ENCODE measurements around the gene DSCAML1. TPM values are rescaled to one million over a fixed set of nuclear protein-coding genes. Genes with fewer than 3 reads are reported as not detected.

The DSCAML1 gene
- total RNA-seq, 1 experiment from 2014 or later: not detected

- ATAC-seq (no peak), DNase-seq (no peak)
- no peaks in the 10 kb centered on the region for H3K79me2 ChIP-seq (ENCODE audit: low read length)
- no peak overlapping the region for H3K4me3 ChIP-seq (ENCODE audit: low read length)
- no peaks in the 10 kb centered on the region for H3K4me1 ChIP-seq (ENCODE audit: insufficient read depth, low read length)
- H3K4me2 ChIP-seq (ENCODE audit: low read length): no peak overlapping the region
- H3K36me3 ChIP-seq (ENCODE audit: low read depth, low read length): no peaks in the 10 kb centered on the region
- no TSS peak for BruUV-seq (replicated peaks)
- H3K9ac ChIP-seq (ENCODE audit: low read length): no peak overlapping the region
- H3K9me2 ChIP-seq (replicated peaks; ENCODE audit: low read length): no peaks in the 10 kb centered on the region
- POLR2A ChIA-PET (ENCODE audit: unreplicated experiment): interaction anchor here (0.6 kb wide), 1 partner anchor 17 kb away, joined by 3 read pairs; no protein-coding TSS in a partner anchor
- no peaks in the 10 kb centered on the region for H4K20me1 ChIP-seq (ENCODE audit: low read length)
- H3F3A ChIP-seq (ENCODE audit: low read length, unreplicated experiment): no peaks in the 10 kb centered on the region
- intact Hi-C loops (cut with micrococcal nuclease): no loop called here
- H3K9me3 ChIP-seq (ENCODE audit: low read length): no peaks in the 10 kb centered on the region
- H3K27ac ChIP-seq (ENCODE audit: low read length): no peak overlapping the region
- H3K27me3 ChIP-seq (ENCODE audit: low read length): peaks cover 86% of the 10 kb centered on the region
- no peak overlapping the region for H2AFZ ChIP-seq (ENCODE audit: low read length)
- CTCF ChIA-PET: no interaction called here
- TF ChIP-seq EZH2 (IDR thresholded peaks at IDR 0.05; ENCODE audit: low read length, unreplicated experiment) (no peak), EZH2phosphoT487 (IDR thresholded peaks at IDR 0.05; ENCODE audit: borderline replicate concordance, low read length) (no peak), CTCF (conservative IDR thresholded peaks at IDR 0.05; ENCODE audit: low read depth, low read length) (no peak)
Measured at GRCh38 chr11:117794135-117794534, 2.9 kb downstream of the DSCAML1 start.

- no peaks in the 10 kb centered on the region for H3K9me2 ChIP-seq (replicated peaks; ENCODE audit: low read length)
- no peak for DNase-seq
- H3K4me3 ChIP-seq (ENCODE audit: low read length): no peak overlapping the region
- H2AFZ ChIP-seq (ENCODE audit: low read length): no peak overlapping the region
- H3F3A ChIP-seq (ENCODE audit: low read length, unreplicated experiment): no peaks in the 10 kb centered on the region
- no TSS peak for BruUV-seq (replicated peaks)
- no peaks in the 10 kb centered on the region for H3K4me1 ChIP-seq (ENCODE audit: insufficient read depth, low read length)
- TF ChIP-seq EZH2phosphoT487 (IDR thresholded peaks at IDR 0.05; ENCODE audit: borderline replicate concordance, low read length): no peak
- no peak for TF ChIP-seq EZH2 (IDR thresholded peaks at IDR 0.05; ENCODE audit: low read length, unreplicated experiment)
- TF ChIP-seq CTCF (conservative IDR thresholded peaks at IDR 0.05; ENCODE audit: low read depth, low read length): no peak
- H3K9me3 ChIP-seq (ENCODE audit: low read length): no peaks in the 10 kb centered on the region
- no peak overlapping the region for H3K4me2 ChIP-seq (ENCODE audit: low read length)
- no peaks in the 10 kb centered on the region for H4K20me1 ChIP-seq (ENCODE audit: low read length)
- no peak for ATAC-seq
- intact Hi-C loops (cut with micrococcal nuclease): no loop called here
- H3K27ac ChIP-seq (ENCODE audit: low read length): no peak overlapping the region
- no peaks in the 10 kb centered on the region for H3K79me2 ChIP-seq (ENCODE audit: low read length)
- no peak overlapping the region for H3K9ac ChIP-seq (ENCODE audit: low read length)
- H3K36me3 ChIP-seq (ENCODE audit: low read depth, low read length): no peaks in the 10 kb centered on the region
- H3K27me3 ChIP-seq (ENCODE audit: low read length): peaks cover 86% of the 10 kb centered on the region
- ChIA-PET CTCF (no interaction called here), POLR2A (ENCODE audit: unreplicated experiment) (no interaction called here)
Measured at GRCh38 chr11:117793583-117793982, 3.4 kb downstream of the DSCAML1 start.

- ChIA-PET POLR2A (ENCODE audit: unreplicated experiment) (no interaction called here), CTCF (no interaction called here)
- Histone ChIP-seq H2AFZ (ENCODE audit: low read length) (no peak overlapping the region), H3K36me3 (ENCODE audit: low read depth, low read length) (no peaks in the 10 kb centered on the region), H3K9me3 (ENCODE audit: low read length) (no peaks in the 10 kb centered on the region), H4K20me1 (ENCODE audit: low read length) (no peaks in the 10 kb centered on the region), H3K27me3 (ENCODE audit: low read length) (peaks cover 83% of the 10 kb centered on the region), H3K4me3 (ENCODE audit: low read length) (no peak overlapping the region), H3K4me2 (ENCODE audit: low read length) (no peak overlapping the region), H3F3A (ENCODE audit: low read length, unreplicated experiment) (no peaks in the 10 kb centered on the region), H3K9ac (ENCODE audit: low read length) (no peak overlapping the region), H3K79me2 (ENCODE audit: low read length) (no peaks in the 10 kb centered on the region), H3K4me1 (ENCODE audit: insufficient read depth, low read length) (no peaks in the 10 kb centered on the region), H3K9me2 (replicated peaks; ENCODE audit: low read length) (no peaks in the 10 kb centered on the region), H3K27ac (ENCODE audit: low read length) (no peak overlapping the region)
- no TSS peak for BruUV-seq (replicated peaks)
- ATAC-seq: no peak
- no peak for DNase-seq
- TF ChIP-seq EZH2 (IDR thresholded peaks at IDR 0.05; ENCODE audit: low read length, unreplicated experiment): no peak
- TF ChIP-seq CTCF (conservative IDR thresholded peaks at IDR 0.05; ENCODE audit: low read depth, low read length): no peak
- TF ChIP-seq EZH2phosphoT487 (IDR thresholded peaks at IDR 0.05; ENCODE audit: borderline replicate concordance, low read length): no peak
- intact Hi-C loops (cut with micrococcal nuclease): no loop called here
Measured at GRCh38 chr11:117792992-117793391, 4.0 kb downstream of the DSCAML1 start.
